Smooth muscle cell (in vitro differentiated cells): Measurements from ENCODE around the gene CDH3. TPM values are rescaled to one million over a fixed set of nuclear protein-coding genes. Genes with fewer than 3 reads are reported as not detected.

Source experiments
- DNase-seq: peaks from one replicate; lab custom pipeline; 2025; ENCODE audit not compliant: unreplicated experiment; lab: John Stamatoyannopoulos, UW
- H2AFZ ChIP-seq: fragments of 200-600 bp; sonication (generic); 2 replicates; pipeline ENCODE4 v1.6.0; 2016; ENCODE audit warnings: antibody characterized with exemption, low read depth, mild to moderate bottlenecking
- H3F3A ChIP-seq: fragments of 200-600 bp; sonication (generic); 2 replicates; pipeline ENCODE4 v1.6.0; 2017; ENCODE audit warnings: antibody characterized with exemption, low read depth
- H3K27ac ChIP-seq: fragments of 200-600 bp; sonication (generic); 2 replicates; pipeline ENCODE4 v1.5.1; 2016; ENCODE audit warnings: low read depth, mild to moderate bottlenecking
- H3K27me3 ChIP-seq: fragments of 200-600 bp; sonication (generic); 2 replicates; pipeline ENCODE4 v1.6.1; 2016; ENCODE audit warnings: low read depth, mild to moderate bottlenecking
- H3K36me3 ChIP-seq: fragments of 200-600 bp; sonication (generic); 2 replicates; pipeline ENCODE4 v1.5.1; 2016; ENCODE audit warnings: low read depth
- H3K4me1 ChIP-seq: fragments of 200-600 bp; sonication (generic); 2 replicates; pipeline ENCODE4 v1.5.1; 2016; ENCODE audit warnings: low read depth
- H3K4me2 ChIP-seq: fragments of 200-600 bp; sonication (generic); 2 replicates; pipeline ENCODE4 v1.6.0; 2016; ENCODE audit warnings: mild to moderate bottlenecking
- H3K4me3 ChIP-seq: fragments of 200-600 bp; sonication (generic); 2 replicates; pipeline ENCODE4 v1.5.1; 2016; ENCODE audit warnings: mild to moderate bottlenecking
- H3K79me2 ChIP-seq: fragments of 200-600 bp; sonication (generic); 2 replicates; pipeline ENCODE4 v1.6.0; 2016; ENCODE audit warnings: low read depth, mild to moderate bottlenecking
- H3K9ac ChIP-seq: fragments of 200-600 bp; sonication (generic); 2 replicates; pipeline ENCODE4 v1.6.0; 2016; ENCODE audit warnings: low read depth
- H3K9me3 ChIP-seq: fragments of 200-600 bp; sonication (generic); replicated peaks from 2 replicates; pipeline ENCODE4 v1.5.1; 2016; ENCODE audit warnings: low read depth
- H4K20me1 ChIP-seq: fragments of 200-600 bp; sonication (generic); 2 replicates; pipeline ENCODE4 v1.6.0; 2016; ENCODE audit warnings: low read depth
- WGBS: methylation state at CpG from one replicate; pipeline ENCODE4 v1.1.7; 2016; ENCODE audit warnings: low lambda C conversion rate; 5-methylcytosine and 5-hydroxymethylcytosine counted together
- polyA plus RNA-seq: library from polyadenylated mRNA; unstranded; fragments of >200 nt; fragmentation: Nextera tagmentation; extraction: Ambion mirVana; gene quantifications from 2 replicates; pipeline ENCODE4 v1.2.1, GENCODE V29; 2016
- total RNA-seq: library from RNA; depleted of rRNA; stranded (reverse); fragments of >200 nt; gene quantifications from 2 replicates; pipeline ENCODE4 v1.2.3, GENCODE V29; 2014
- TF ChIP-seq, protein P1 (sequence below): fragments of 200-600 bp; sonication (generic); IDR thresholded peaks from 2 replicates; pipeline ENCODE4 v1.5.1; 2017; ENCODE audit warnings: borderline replicate concordance, mild to moderate bottlenecking, antibody characterized with exemption; ENCODE audit not compliant: insufficient read depth, poor library complexity, severe bottlenecking

CDH3 gene
- total and polyA plus RNA-seq, 2 experiments from 2014 or later: 18.9 to 78.2 TPM

DNA sequence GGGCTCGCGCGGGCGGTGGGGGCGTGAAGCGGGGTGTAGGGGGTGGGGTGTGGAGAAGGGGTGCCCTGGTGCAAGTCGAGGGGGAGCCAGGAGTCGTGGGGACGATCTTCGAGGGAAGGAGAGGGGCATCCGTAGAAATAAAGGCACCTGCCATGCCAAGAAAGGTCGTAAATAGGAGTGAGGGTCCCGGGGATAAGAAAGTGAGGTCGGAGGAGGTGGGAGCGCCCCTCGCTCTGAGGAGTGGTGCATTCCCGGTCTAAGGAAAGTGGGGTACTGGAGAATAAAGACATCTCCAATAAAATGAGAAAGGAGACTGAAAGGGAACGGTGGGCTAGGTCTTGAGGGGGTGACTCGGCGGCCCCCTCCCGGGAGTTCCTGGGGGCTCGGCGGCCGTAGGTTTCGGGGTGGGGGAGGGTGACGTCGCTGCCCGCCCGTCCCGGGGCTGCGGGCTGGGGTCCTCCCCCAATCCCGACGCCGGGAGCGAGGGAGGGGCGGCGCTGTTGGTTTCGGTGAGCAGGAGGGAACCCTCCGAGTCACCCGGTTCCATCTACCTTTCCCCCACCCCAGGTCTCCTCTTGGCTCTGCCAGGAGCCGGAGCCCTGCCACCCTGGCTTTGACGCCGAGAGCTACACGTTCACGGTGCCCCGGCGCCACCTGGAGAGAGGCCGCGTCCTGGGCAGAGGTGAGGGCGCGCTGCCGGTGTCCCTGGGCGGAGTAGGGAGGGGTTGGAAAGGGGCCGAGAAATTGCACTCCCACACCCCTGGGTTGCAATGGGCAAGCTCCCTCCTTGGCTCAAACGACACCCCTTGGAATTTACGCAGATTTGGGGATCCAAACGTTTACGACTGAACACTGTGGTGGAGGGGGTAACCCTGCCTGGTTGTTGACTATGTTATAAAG is 92.9 kb downstream of the CDH3 start:
- Histone ChIP-seq H3K4me2 (peak overlapping the region; percentile 84), H3K4me3 (peak overlapping the region; percentile 59), H3K36me3 (no peaks in the 10 kb centered on the region), H3F3A (no peaks in the 10 kb centered on the region), H2AFZ (no peak overlapping the region), H3K9me3 (no peaks in the 10 kb centered on the region), H3K27me3 (peaks cover 40% of the 10 kb centered on the region), H3K79me2 (no peaks in the 10 kb centered on the region), H3K9ac (peak overlapping the region; percentile 70), H4K20me1 (peaks cover 5% of the 10 kb centered on the region), H3K4me1 (peaks cover 16% of the 10 kb centered on the region), H3K27ac (peak overlapping the region; percentile 31)
- no peak for DNase-seq
- WGBS: 3% methylated on average over 38 of the region's 58 CpGs
- TF ChIP-seq, protein P1, sequence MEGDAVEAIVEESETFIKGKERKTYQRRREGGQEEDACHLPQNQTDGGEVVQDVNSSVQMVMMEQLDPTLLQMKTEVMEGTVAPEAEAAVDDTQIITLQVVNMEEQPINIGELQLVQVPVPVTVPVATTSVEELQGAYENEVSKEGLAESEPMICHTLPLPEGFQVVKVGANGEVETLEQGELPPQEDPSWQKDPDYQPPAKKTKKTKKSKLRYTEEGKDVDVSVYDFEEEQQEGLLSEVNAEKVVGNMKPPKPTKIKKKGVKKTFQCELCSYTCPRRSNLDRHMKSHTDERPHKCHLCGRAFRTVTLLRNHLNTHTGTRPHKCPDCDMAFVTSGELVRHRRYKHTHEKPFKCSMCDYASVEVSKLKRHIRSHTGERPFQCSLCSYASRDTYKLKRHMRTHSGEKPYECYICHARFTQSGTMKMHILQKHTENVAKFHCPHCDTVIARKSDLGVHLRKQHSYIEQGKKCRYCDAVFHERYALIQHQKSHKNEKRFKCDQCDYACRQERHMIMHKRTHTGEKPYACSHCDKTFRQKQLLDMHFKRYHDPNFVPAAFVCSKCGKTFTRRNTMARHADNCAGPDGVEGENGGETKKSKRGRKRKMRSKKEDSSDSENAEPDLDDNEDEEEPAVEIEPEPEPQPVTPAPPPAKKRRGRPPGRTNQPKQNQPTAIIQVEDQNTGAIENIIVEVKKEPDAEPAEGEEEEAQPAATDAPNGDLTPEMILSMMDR: no peak

- Histone ChIP-seq H3K79me2 (no peaks in the 10 kb centered on the region), H2AFZ (no peak overlapping the region), H4K20me1 (peaks cover 8% of the 10 kb centered on the region), H3K27ac (no peak overlapping the region), H3F3A (no peaks in the 10 kb centered on the region), H3K4me3 (no peak overlapping the region), H3K9ac (no peak overlapping the region), H3K4me1 (peaks cover 16% of the 10 kb centered on the region), H3K4me2 (no peak overlapping the region), H3K9me3 (no peaks in the 10 kb centered on the region), H3K27me3 (peaks cover 29% of the 10 kb centered on the region), H3K36me3 (no peaks in the 10 kb centered on the region)
- DNase-seq: no peak
- TF ChIP-seq, protein P1: no peak
- 62% methylated on average over 7 of the region's 7 CpGs for WGBS
Observed at GRCh38 chr16:68739964-68740627, 95.0 kb downstream of the CDH3 start.

GRCh38 chr16:68740628-68741346 is 95.7 kb downstream of the CDH3 start:
- Histone ChIP-seq H3K36me3 (no peaks in the 10 kb centered on the region), H2AFZ (no peak overlapping the region), H3K27me3 (peaks cover 29% of the 10 kb centered on the region), H4K20me1 (peaks cover 9% of the 10 kb centered on the region), H3K4me1 (peaks cover 16% of the 10 kb centered on the region), H3K4me3 (no peak overlapping the region), H3K9me3 (no peaks in the 10 kb centered on the region), H3K79me2 (no peaks in the 10 kb centered on the region), H3K4me2 (no peak overlapping the region), H3K9ac (no peak overlapping the region), H3F3A (no peaks in the 10 kb centered on the region), H3K27ac (no peak overlapping the region)
- DNase-seq: no peak
- TF ChIP-seq, protein P1: no peak
- WGBS: 88% methylated on average over 9 of the region's 9 CpGs
